ENCODE measurements around the gene MYO5C. TPM values are rescaled to one million over a fixed set of nuclear protein-coding genes. Genes with fewer than 3 reads are reported as not detected.

The MYO5C gene
- total and polyA plus RNA-seq, 10 of the 15 experiments (the other 5 are each of a cell fraction or from before 2014, with no cell fraction given), result 0.29 to 1.3 (median 0.75) TPM

DNA sequence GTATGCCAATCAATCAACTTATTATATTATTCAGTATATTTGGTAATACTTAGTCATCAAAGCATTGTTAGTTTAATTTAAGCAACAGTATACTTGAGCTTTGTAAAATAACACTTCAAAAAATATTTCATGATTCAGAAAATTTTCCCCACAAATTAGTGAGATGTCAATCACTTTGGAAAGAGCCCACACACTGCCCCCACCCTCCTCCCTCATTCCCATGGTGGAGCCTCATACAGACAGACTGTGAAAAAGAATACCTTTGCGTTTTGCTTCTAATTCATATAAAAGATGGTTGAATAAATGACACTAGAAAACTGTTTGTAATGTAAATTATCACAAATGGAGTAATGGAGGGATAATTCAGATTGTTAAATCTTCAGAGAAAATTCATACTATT is 43.3 kb upstream of the MYO5C start:
- Histone ChIP-seq H4K20me1 (ENCODE audit: control insufficient read depth, insufficient read depth) (no peaks in the 10 kb centered on the region), H3K4me3 (no peak overlapping the region), H3K9me3 (replicated peaks; ENCODE audit: control insufficient read depth, insufficient read depth, low read length) (no peaks in the 10 kb centered on the region), H3K4me2 (ENCODE audit: control insufficient read depth, insufficient read depth) (no peak overlapping the region), H3K27me3 (replicated peaks in 1 of 2; ENCODE audit: control insufficient read depth in 2 of 2, insufficient read depth in 2 of 2, low read length in 1 of 2) (no peaks in the 10 kb centered on the region), H3K4me1 (ENCODE audit: control insufficient read depth, insufficient read depth, low read length) (no peaks in the 10 kb centered on the region), H2AFZ (ENCODE audit: control insufficient read depth, low read depth, low read length) (no peak overlapping the region), H3K79me2 (ENCODE audit: control insufficient read depth, insufficient read depth, low read length) (no peaks in the 10 kb centered on the region), H3K36me3 (ENCODE audit: control insufficient read depth in 2 of 2, insufficient read depth in 2 of 2, low read length in 1 of 2) (peaks cover 6 to 13% of the 10 kb centered on the region in 2 experiments; a peak in 2 of 4 replicates), H3K27ac (ENCODE audit: control insufficient read depth, insufficient read depth) (no peak overlapping the region), H3K9ac (ENCODE audit: control insufficient read depth, insufficient read depth, low read length) (no peak overlapping the region)
- ChIA-PET RAD21 (ENCODE audit: unreplicated experiment) (interaction anchor here (0.9 kb wide), 1 partner anchor 125 kb away, joined by 3 read pairs; no protein-coding TSS in a partner anchor), CTCF (interaction anchor here (1.3 to 1.7 kb wide), 2 partner anchors 125 to 127 kb away, joined by 3 to 10 read pairs; no protein-coding TSS in a partner anchor), SMC1A (ENCODE audit: uncharacterized antibody, unreplicated experiment) (interaction anchor here (1.0 to 1.7 kb wide), 2 partner anchors 125 to 218 kb away, joined by 4 to 7 read pairs; no protein-coding TSS in a partner anchor), POLR2A (no interaction called here)
- BruUV-seq (replicated peaks), result no TSS peak
- DNase-seq (ENCODE audit: low read depth, low spot score), result no peak
- whole genome bisulfite sequencing (ENCODE audit: insufficient coverage, insufficient replicate concordance, low lambda C conversion rate, missing lambda C conversion rate), result 100% methylated on average over 1 of the region's 1 CpG
- intact Hi-C loops (cut with micrococcal nuclease; ENCODE audit: unreplicated experiment) (no loop called here), in situ Hi-C loops (cut with MboI) (no loop called here)
- no peak for FAIRE-seq
- ATAC-seq, result no peak
- TF ChIP-seq JUND (IDR thresholded peaks at IDR 0.05; ENCODE audit: low read depth, low read length), result no peak
- no peak for TF ChIP-seq YY1 (IDR thresholded peaks at IDR 0.05; ENCODE audit: low read depth, low read length)
- TF ChIP-seq SUPT20H (IDR thresholded peaks at IDR 0.05; ENCODE audit: borderline replicate concordance, control insufficient read depth, low read depth, low read length), result no peak
- no peak for TF ChIP-seq USF1 (IDR thresholded peaks at IDR 0.05; ENCODE audit: borderline replicate concordance, extremely low read length, insufficient read depth, low read depth, low read length)
- TF ChIP-seq, protein P1, sequence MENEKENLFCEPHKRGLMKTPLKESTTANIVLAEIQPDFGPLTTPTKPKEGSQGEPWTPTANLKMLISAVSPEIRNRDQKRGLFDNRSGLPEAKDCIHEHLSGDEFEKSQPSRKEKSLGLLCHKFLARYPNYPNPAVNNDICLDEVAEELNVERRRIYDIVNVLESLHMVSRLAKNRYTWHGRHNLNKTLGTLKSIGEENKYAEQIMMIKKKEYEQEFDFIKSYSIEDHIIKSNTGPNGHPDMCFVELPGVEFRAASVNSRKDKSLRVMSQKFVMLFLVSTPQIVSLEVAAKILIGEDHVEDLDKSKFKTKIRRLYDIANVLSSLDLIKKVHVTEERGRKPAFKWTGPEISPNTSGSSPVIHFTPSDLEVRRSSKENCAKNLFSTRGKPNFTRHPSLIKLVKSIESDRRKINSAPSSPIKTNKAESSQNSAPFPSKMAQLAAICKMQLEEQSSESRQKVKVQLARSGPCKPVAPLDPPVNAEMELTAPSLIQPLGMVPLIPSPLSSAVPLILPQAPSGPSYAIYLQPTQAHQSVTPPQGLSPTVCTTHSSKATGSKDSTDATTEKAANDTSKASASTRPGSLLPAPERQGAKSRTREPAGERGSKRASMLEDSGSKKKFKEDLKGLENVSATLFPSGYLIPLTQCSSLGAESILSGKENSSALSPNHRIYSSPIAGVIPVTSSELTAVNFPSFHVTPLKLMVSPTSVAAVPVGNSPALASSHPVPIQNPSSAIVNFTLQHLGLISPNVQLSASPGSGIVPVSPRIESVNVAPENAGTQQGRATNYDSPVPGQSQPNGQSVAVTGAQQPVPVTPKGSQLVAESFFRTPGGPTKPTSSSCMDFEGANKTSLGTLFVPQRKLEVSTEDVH (IDR thresholded peaks at IDR 0.05; ENCODE audit: low read depth, partially characterized antibody), result no peak
- TF ChIP-seq POLR2A (IDR thresholded peaks at IDR 0.05; ENCODE audit: low read depth, low read length), result no peak

Data from GM12878 (cell line).